HG02759 (cell line): ENCODE results near the gene TSPY8.
"Not testable (repeated sequence)": the region's sequence is repeated elsewhere in the genome, so short reads cannot be mapped to it uniquely, and the experiment has no call there.

ENCODE experiments used
- ATAC-seq: cut with Tn5 transposase; IDR thresholded peaks from one replicate; pipeline ENCODE4 v1.9.1; 2021; ENCODE audit warnings: mild to moderate bottlenecking, moderate library complexity; ENCODE audit not compliant: unreplicated experiment

TSPY8 gene

GRCh38 chrY:9357497-9357896 lies at the start of gene TSPY8:
Gene TSPY8 (plus strand): TSS chrY:9357797. CDS start chrY:9357843, 46 bp downstream.
- not testable (repeated sequence) for ATAC-seq

DNA sequence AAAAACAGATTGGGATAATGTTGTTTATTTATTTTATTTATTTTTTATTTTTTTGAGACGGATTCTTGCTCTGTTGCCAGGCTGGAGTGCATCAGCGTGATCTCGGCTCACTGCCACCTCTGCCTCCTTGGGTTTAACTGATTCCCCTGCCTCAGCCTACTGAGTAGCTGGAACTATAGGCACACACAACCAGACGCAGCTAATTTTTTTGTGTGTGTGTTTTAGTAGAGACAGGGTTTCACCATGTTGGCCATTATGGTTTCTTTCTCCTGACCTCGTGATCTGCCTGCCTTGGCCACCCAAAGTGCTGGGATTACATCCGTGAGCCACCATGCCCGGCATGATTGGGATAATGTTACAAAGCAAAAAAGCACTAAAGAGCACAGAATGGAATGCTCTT lies 36.6 kb upstream of the TSPY8 start:
- ATAC-seq = no peak

DNA sequence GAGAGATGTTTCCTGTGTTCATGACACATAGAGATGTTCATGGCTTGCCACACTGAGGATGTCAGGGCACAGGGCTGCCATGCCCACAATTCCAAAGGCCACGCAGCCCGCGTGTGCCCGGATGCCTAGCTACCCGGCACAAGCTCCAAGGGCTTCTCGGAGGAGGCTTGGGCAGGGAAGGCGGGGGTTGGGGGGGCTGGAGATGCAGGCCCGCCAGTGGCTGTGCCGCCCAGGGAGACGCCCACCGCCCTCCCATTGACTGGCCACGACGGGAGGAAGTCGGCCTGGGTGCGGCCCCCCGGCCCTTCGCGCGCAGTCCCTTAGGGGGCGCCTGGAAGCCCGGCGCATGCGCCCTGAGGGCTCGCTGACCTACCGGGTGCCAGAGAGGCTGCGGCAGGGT lies 20.4 kb upstream of the TSPY8 start, which contains the start of gene TSPY4:
TSPY4 (plus strand) TSS at position 301 of the 400 bp plus-strand sequence; CDS start at position 347, 46 bp downstream.
- not testable (repeated sequence) for ATAC-seq

GRCh38 chrY:9396527-9396926 lies 38.9 kb downstream of the TSPY8 start:
- ATAC-seq = not testable (repeated sequence)

GRCh38 chrY:9398121-9398520 lies 40.5 kb downstream of the TSPY8 start, which contains the start of gene TSPY3:
Gene TSPY3 (plus strand): TSS chrY:9398421. CDS start chrY:9398467, 46 bp downstream.
- ATAC-seq = not testable (repeated sequence)
